ENCODE measurements around the gene EFCAB10. TPM values are rescaled to one million over a fixed set of nuclear protein-coding genes. Genes with fewer than 3 reads are reported as not detected.

The EFCAB10 gene
- polyA plus RNA-seq, 1 donor from 2014 or later, result not detected

GRCh38 chr7:105567024-105567423, 14.3 kb downstream of the EFCAB10 start:
- TF ChIP-seq MXI1 (conservative IDR thresholded peaks at IDR 0.05; ENCODE audit: poor library complexity, severe bottlenecking) (no peak), RAD21 (conservative IDR thresholded peaks at IDR 0.05) (no peak), EP300 (conservative IDR thresholded peaks at IDR 0.05; ENCODE audit: poor library complexity, severe bottlenecking) (no peak), EZH2 (IDR thresholded peaks at IDR 0.05; ENCODE audit: borderline replicate concordance, insufficient read depth, low read length, poor library complexity, severe bottlenecking) (no peak), TAF1 (IDR thresholded peaks at IDR 0.05; ENCODE audit: low read depth) (no peak), CTCF (IDR thresholded peaks at IDR 0.05; ENCODE audit: poor library complexity, severe bottlenecking) (no peak), REST (IDR thresholded peaks at IDR 0.05; ENCODE audit: borderline replicate concordance) (no peak), SMC3 (conservative IDR thresholded peaks at IDR 0.05; ENCODE audit: poor library complexity) (no peak), POLR2AphosphoS5 (IDR thresholded peaks at IDR 0.05) (no peak)
- H3K79me2 ChIP-seq (replicated peaks; ENCODE audit: insufficient read depth, low read length), result no peaks in the 10 kb centered on the region
- no peak overlapping the region for H3K27ac ChIP-seq (ENCODE audit: low read length)
- H3K4me3 ChIP-seq (ENCODE audit: low read length), result no peak overlapping the region
- no peak overlapping the region for H2AFZ ChIP-seq (ENCODE audit: low read depth, low read length)
- H3K4me2 ChIP-seq (ENCODE audit: low read length), result no peak overlapping the region
- no peaks in the 10 kb centered on the region for H3K9me2 ChIP-seq (ENCODE audit: insufficient read depth, low read length)
- no peaks in the 10 kb centered on the region for H3K36me3 ChIP-seq (ENCODE audit: insufficient read depth, low read length)
- H3F3A ChIP-seq (ENCODE audit: insufficient read depth, low read length, poor library complexity, severe bottlenecking), result no peaks in the 10 kb centered on the region
- no peaks in the 10 kb centered on the region for H3K27me3 ChIP-seq (ENCODE audit: insufficient read depth, low read depth, low read length)
- H3K9ac ChIP-seq (ENCODE audit: low read length), result no peak overlapping the region
- no peaks in the 10 kb centered on the region for H3K9me3 ChIP-seq (ENCODE audit: low read length)
- H4K20me1 ChIP-seq (ENCODE audit: insufficient read depth), result no peaks in the 10 kb centered on the region

GRCh38 chr7:105565190-105565589, 16.1 kb downstream of the EFCAB10 start:
- Histone ChIP-seq H3K4me3 (ENCODE audit: low read length) (no peak overlapping the region), H3K27me3 (ENCODE audit: insufficient read depth, low read depth, low read length) (no peaks in the 10 kb centered on the region), H3K9ac (ENCODE audit: low read length) (no peak overlapping the region), H3K9me3 (ENCODE audit: low read length) (no peaks in the 10 kb centered on the region), H3K36me3 (ENCODE audit: insufficient read depth, low read length) (no peaks in the 10 kb centered on the region), H3K27ac (ENCODE audit: low read length) (no peak overlapping the region), H3K79me2 (replicated peaks; ENCODE audit: insufficient read depth, low read length) (no peaks in the 10 kb centered on the region), H4K20me1 (ENCODE audit: insufficient read depth) (no peaks in the 10 kb centered on the region), H3K4me2 (ENCODE audit: low read length) (no peak overlapping the region), H3K9me2 (ENCODE audit: insufficient read depth, low read length) (no peaks in the 10 kb centered on the region), H2AFZ (ENCODE audit: low read depth, low read length) (no peak overlapping the region), H3F3A (ENCODE audit: insufficient read depth, low read length, poor library complexity, severe bottlenecking) (no peaks in the 10 kb centered on the region)
- TF ChIP-seq EP300 (conservative IDR thresholded peaks at IDR 0.05; ENCODE audit: poor library complexity, severe bottlenecking), result no peak
- no peak for TF ChIP-seq CTCF (IDR thresholded peaks at IDR 0.05; ENCODE audit: poor library complexity, severe bottlenecking)
- TF ChIP-seq RAD21 (conservative IDR thresholded peaks at IDR 0.05), result no peak
- no peak for TF ChIP-seq EZH2 (IDR thresholded peaks at IDR 0.05; ENCODE audit: borderline replicate concordance, insufficient read depth, low read length, poor library complexity, severe bottlenecking)
- no peak for TF ChIP-seq MXI1 (conservative IDR thresholded peaks at IDR 0.05; ENCODE audit: poor library complexity, severe bottlenecking)

Data from neural cell (in vitro differentiated cells).